GM08714 (cell line): ENCODE results near the gene OR14C36.
"Not testable (repeated sequence)": the region's sequence is repeated elsewhere in the genome, so short reads cannot be mapped to it uniquely, and the experiment has no call there.

Experiments
- H3K4me3 ChIP-seq: fragments of 200-500 bp; sonication (Bioruptor generic); 2 replicates; pipeline ENCODE4 v1.5.1; 2014; ENCODE audit warnings: mild to moderate bottlenecking, low read length, inconsistent platforms
- ZNF274 ChIP-seq: IDR thresholded peaks from 2 replicates; pipeline ENCODE4 v1.6.1; 2012; ENCODE audit warnings: mild to moderate bottlenecking, low read depth, low read length

Gene OR14C36, protein sequence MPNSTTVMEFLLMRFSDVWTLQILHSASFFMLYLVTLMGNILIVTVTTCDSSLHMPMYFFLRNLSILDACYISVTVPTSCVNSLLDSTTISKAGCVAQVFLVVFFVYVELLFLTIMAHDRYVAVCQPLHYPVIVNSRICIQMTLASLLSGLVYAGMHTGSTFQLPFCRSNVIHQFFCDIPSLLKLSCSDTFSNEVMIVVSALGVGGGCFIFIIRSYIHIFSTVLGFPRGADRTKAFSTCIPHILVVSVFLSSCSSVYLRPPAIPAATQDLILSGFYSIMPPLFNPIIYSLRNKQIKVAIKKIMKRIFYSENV

DNA sequence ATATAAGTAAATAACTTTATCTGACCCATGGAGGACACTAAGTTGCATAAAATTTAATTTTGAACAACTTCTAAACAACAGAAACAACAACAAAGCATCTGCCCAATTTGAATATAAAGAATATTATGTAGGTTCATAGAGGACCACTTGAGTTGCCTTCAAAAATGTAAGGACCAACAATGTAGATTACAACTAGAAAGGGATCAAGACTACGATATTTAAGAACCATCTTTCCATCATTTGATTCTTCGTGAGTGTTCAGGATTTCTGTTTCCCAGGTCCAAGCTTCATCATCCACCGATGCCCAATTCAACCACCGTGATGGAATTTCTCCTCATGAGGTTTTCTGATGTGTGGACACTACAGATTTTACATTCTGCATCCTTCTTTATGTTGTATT lies at the start of gene OR14C36:
Gene OR14C36, plus strand, starts transcription at position 301 of the 400 bp plus-strand sequence. Its CDS starts 0 bp downstream, at position 301.
- no peak within 1 kb of the TSS for H3K4me3 ChIP-seq
- no peak for TF ChIP-seq ZNF274

DNA sequence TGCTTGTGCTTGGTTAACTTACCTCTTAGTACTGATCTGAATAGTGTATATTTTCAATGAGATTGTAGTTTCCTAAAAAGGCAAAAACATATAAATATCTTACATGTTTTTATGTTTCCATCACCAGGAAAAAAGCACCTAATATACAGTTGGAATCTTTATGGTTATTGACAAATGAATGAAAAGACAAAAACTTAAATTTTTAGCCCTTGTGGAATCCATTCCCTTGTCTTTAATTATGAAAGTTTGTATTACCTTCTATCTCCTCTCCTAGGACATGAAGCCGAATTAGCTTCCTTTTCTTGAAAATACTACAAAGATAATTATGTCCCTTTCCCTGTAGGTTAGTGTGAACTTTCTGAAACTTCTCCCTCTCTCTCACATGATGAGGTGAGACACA lies 45.3 kb upstream of the OR14C36 start, which contains the start of gene OR2T12:
Gene OR2T12, minus strand, starts transcription at position 101 of the 400 bp plus-strand sequence. CDS start 7,846 bp downstream, outside the sequence.
- TF ChIP-seq ZNF274, result no peak
- no peak within 1 kb of the TSS for H3K4me3 ChIP-seq

DNA sequence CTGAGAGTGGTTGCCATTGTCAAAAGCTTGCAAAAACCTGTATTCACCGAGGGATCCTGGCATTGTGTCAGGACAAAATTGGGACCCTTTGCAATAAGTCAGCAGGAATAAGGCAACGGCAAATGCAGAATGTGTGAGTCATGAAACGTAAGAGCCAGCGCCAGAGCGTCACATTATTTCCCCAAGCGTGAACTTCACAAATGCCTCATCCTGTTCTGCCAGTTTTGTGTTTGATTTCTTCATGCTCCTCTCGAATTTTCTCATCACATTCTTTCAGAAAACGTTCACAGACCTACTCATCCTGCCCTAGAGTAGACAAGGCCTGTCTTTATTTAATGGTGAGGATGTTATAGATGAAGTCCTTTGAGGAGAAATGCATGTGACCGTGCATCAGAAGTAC lies 42.9 kb upstream of the OR14C36 start:
- not testable (repeated sequence) for H3K4me3 ChIP-seq

DNA sequence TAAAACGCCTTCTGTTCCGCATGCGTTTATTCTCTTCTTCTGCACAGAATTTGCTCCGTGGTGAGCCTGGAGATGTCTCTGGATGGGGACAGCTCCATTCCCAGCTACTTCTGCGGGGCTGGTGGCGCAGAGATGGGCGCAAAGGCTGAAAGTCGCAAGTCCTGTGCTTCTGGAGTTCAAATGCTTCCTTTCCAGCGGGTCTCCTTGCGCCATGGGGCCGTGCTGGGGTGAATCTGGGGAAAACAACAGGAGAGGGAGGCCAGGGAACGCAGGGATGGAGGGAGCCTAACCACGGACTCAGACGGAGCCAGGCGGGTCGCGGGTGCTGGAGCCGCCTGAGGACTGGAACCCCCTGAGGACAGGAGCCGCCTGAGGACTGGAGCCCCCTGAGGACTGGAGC lies 42.5 kb upstream of the OR14C36 start:
- no peak for TF ChIP-seq ZNF274
- H3K4me3 ChIP-seq, result no peak overlapping the region

DNA sequence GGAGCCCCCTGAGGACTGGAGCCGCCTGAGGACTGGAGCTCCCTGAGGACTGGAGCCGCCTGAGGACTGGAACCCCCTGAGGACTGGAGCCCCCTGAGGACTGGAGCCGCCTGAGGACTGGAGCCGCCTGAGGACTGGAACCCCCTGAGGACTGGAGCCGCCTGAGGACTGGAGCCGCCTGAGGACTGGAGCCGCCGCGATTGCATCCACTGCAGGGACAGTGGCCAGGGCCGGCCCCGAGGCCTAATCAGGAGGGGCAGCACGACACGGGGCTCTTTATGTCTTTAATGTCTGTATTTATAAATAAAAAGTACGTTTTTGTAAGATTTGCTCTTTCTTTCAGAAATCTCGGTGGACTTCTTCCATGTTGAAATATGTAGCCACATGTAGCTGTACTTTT lies 41.8 kb upstream of the OR14C36 start:
- not testable (repeated sequence) for H3K4me3 ChIP-seq

DNA sequence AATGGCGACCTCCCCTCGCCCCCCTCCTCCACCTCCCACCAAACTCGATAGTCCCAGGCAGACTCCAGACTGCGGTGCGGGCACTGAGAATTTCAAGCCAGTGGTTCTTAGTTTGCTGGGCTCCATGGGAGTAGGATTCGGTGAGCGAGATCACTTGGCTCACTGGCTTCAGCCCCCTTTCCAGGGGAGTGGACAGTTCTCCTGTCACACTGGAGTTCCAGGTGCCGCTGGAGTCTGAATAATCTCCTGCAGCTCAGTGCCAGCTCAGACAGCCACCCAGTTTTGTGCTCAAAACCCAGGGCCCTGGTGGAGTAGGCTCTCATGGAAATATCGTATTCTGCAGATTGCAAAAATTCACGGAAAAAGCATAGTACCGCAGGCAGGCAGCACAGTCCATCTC lies 31.8 kb upstream of the OR14C36 start:
- no peak for TF ChIP-seq ZNF274
- H3K4me3 ChIP-seq, result no peak overlapping the region

DNA sequence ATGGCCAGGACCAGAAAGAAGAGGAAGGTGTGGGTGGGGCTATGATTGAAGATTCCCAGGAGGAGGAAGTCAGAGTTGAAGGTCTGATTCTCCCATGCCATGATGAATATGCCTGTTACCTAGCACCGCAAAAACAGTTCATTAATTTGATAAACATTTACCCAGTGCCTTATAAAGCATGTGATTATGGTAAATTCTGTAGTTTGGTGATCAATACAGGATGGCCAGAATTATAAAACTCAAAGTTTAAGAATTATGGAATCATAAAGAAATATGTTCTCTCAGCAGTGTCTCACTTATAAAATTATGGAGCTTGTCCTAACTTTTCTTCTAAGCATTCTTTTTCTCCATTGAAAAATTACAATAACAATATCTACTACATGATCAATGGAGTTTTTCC lies 24.1 kb upstream of the OR14C36 start, which contains the start of gene OR2M7:
Gene OR2M7, minus strand, starts transcription at position 101 of the 400 bp plus-strand sequence. Its CDS starts 0 bp downstream, at position 101.
- TF ChIP-seq ZNF274, result no peak
- no peak within 1 kb of the TSS for H3K4me3 ChIP-seq

DNA sequence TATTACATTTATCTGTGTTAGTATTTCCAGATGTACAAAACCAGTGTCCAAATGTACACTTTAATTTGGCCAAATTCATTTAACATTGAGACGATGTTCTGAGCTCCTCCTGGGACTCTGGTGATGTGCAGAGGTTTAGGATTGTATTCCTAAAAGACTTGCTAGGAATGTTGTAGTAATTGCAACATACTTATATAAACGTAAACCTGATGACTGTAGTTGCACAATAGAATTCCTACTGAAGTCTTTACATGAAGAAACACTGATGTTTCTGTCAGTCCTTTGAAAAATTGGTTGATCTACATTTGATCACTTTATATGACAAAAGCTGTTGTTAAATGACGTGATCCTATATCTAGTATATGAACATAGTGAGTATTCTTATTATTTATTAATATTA lies 5.1 kb upstream of the OR14C36 start:
- H3K4me3 ChIP-seq, result no peak overlapping the region
- no peak for TF ChIP-seq ZNF274

DNA sequence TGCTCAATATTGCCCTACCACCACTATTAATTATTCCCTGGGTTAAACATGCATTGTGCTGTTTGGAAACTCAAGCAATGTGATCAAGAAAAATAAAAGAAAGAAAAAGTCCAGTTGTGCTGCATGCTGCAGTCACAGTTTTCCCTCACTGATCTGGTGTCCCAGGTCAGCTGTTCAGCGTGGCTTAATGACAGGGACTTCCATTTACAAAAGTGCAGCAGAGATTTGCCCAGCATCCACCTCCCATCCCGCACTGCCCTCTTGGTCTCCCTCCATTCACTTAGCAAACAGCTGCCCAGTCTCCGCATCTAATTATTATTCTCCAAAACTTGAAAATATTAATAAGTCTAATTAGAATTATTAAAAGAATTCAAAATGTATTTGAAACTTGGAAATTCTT lies 10.8 kb downstream of the OR14C36 start:
- no peak for TF ChIP-seq ZNF274
- H3K4me3 ChIP-seq, result no peak overlapping the region

DNA sequence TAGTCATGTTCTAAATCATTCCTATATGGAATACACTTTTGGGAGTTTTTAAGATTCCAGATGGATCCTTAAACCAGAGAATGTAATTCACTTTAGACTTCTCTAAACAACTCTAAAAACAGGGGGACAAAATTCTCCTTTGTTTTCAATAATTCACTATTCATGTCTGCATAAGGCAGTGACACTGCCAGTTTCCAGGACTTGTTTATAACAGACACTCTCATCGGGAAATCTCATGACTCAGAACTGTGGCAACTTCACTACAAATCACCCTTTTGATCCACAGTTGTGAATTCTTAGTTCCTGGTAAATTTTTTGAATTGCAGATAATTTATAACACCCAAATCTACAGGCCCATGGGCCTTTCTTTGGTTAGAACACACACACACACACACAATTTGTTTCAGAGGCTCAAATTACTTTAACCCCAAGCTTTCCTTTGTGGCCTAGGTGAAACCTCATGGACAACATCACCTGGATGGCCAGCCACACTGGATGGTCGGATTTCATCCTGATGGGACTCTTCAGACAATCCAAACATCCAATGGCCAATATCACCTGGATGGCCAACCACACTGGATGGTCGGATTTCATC lies 12.6 kb downstream of the OR14C36 start, which contains the start of gene OR2T4:
Gene OR2T4, plus strand, starts transcription at position 545 of the 595 bp plus-strand sequence. Its CDS starts 0 bp downstream, at position 545.
- H3K4me3 ChIP-seq, result no peak within 1 kb of the TSS
- TF ChIP-seq ZNF274, result no peak

DNA sequence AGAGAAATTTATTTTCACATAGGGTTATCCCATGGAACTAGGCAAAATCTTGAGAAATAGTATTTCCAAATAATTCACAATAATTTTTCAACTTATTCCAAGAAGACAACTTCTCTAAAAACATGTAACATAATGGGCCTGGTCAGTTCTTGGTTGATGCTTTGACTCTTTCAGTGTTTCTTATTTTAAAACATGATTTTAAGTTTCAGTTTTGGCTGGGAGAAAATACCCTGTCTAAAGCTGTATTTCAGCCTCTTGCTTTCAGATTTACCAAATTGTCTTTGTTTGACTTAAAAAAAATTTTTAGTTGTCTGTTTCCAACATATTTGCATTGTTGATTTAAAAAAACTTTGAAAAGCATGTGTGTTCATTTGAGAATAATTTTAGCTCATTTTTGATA lies 18.0 kb downstream of the OR14C36 start:
- H3K4me3 ChIP-seq, result no peak overlapping the region
- TF ChIP-seq ZNF274, result no peak

DNA sequence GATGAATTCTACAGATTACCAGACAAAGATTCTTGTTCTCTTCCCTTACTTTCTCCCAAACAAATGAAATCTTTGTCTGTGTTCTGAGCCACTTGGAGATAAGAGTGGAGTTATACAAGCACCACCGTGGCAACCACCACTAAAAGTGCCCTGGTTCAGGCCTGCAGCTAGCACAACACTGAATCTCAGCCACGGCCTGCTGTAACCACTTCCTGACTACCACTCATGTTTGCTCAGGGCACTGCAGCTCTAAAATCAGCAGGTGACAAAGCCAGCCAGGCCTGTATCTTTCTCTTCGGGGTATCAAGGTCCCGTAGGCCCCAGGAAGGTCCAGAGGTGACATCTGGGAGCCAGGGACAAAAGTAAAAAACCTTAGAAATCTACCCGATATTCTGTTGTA lies 23.8 kb downstream of the OR14C36 start:
- TF ChIP-seq ZNF274, result no peak
- H3K4me3 ChIP-seq, result no peak overlapping the region

DNA sequence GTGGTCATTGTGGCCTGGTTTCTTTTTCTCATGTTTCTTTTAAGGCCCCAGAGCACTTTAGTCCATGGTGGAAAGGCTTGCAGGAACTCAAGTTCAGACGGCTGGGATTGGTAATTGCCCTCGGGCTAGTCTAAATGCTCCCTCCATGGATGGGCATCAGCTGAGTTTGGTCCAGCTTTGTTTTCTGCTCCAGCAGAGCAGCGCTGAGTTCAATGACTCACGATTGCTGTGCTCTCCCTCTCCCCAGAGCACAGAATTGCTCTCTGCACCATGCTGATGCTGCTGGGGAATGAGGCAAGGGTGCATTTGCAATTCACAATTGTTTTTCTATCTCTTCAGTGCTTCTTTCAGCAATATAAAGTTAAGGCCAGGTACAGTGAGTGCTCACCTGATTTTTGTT lies 25.2 kb downstream of the OR14C36 start:
- no peak for TF ChIP-seq ZNF274
- H3K4me3 ChIP-seq, result no peak overlapping the region

DNA sequence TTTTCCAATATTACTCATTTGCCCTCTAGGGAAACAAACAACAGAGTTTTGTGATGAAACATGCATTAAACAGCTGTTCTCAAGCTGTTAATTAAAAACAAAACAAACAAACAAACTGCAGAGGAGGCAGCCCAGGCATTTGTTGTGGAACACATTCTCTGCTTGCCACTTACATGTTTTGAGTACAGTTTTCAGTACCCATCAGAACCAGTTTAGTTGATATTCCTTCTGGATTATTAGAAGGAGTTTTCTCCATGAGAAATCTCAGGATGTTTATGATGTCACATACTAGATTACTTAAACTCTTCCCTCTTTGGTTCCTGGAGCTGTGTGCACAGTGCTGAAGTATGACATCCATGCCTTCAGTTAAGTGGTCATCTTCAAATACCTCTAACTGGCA lies 26.9 kb downstream of the OR14C36 start, which contains the start of gene OR2T6:
Gene OR2T6, plus strand, starts transcription at position 301 of the 400 bp plus-strand sequence. CDS start 11,863 bp downstream, outside the sequence.
- no peak for TF ChIP-seq ZNF274
- H3K4me3 ChIP-seq, result no peak within 1 kb of the TSS

DNA sequence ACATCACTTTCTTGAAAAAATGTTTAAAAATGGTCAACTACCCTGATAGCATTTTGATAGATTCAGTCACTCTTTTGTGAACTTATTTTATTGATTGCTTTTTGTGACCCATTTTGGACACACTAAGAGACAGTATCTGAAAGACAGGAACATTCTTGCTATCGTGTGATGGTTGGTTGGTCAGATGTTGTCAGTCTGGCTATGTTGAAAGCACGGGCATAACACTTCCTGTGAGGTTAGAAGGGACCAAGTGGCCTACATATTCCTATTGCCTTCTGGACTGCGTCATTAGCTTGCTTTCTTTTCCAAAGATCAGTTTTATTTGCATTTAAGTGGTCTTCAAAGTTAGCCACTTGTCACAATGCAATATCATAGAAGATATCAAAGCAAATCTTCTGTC lies 28.3 kb downstream of the OR14C36 start:
- no peak for TF ChIP-seq ZNF274

More for the DNA sequence above, 28.3 kb downstream of the OR14C36 start:
- H3K4me3 ChIP-seq, result no peak overlapping the region
